OCI-LY7 (cell line): ENCODE data around the gene TAOK2. TPM values are rescaled to one million over a fixed set of nuclear protein-coding genes. Genes with fewer than 3 reads are reported as not detected.
A peak's percentile ranks its signal among the peaks of the same experiment; 100 is the strongest.
"Not testable (repeated sequence)": the region's sequence is repeated elsewhere in the genome, so short reads cannot be mapped to it uniquely, and the experiment has no call there.

Source experiments
- BruUV-seq: library from RNA; stranded (reverse); fragments of 400-500 nt; replicated peaks from 2 replicates; lab custom pipeline; 2021; lab: Mats Ljungman, UMichigan
- CTCF ChIA-PET: fragments of 300-600 bp; sonication (Branson Sonifier 250); formaldehyde crosslinking; loops from one replicate; lab custom pipeline; 2022; ENCODE audit warnings: antibody characterized with exemption; ENCODE audit not compliant: unreplicated experiment; lab: Charles Lee
- POLR2A ChIA-PET: fragments of 300-600 bp; sonication (Branson Sonifier 250); formaldehyde crosslinking; loops from one replicate; lab custom pipeline; 2022; ENCODE audit warnings: antibody characterized with exemption; lab: Charles Lee
- DNase-seq: peaks from one replicate; pipeline ENCODE4 v3.0.0-alpha.2; 2015; ENCODE audit warnings: low spot score
- H2AFZ ChIP-seq: fragments of 200-600 bp; sonication (generic), shearing (Covaris generic); 2 replicates; pipeline ENCODE4 v1.6.1; 2014; ENCODE audit warnings: mild to moderate bottlenecking, antibody characterized with exemption, low read length, moderate library complexity
- H3K27ac ChIP-seq: fragments of 200-600 bp; sonication (generic); 2 replicates; pipeline ENCODE4 v1.5.1; 2014; ENCODE audit warnings: mixed run types, low read depth, mild to moderate bottlenecking, moderate library complexity, low read length, inconsistent platforms; ENCODE audit not compliant: poor library complexity, severe bottlenecking
- H3K36me3 ChIP-seq: fragments of 200-600 bp; sonication (generic); 2 replicates; pipeline ENCODE4 v1.6.1; 2014; ENCODE audit warnings: mild to moderate bottlenecking, antibody characterized with exemption, low read length, moderate library complexity, mixed read lengths; ENCODE audit not compliant: insufficient read depth
- H3K4me1 ChIP-seq: fragments of 200-600 bp; sonication (generic); 2 replicates; pipeline ENCODE4 v1.5.1; 2014; ENCODE audit warnings: mild to moderate bottlenecking, low read length; ENCODE audit not compliant: insufficient read depth, poor library complexity, severe bottlenecking
- H3K4me2 ChIP-seq: fragments of 200-600 bp; sonication (generic); 2 replicates; pipeline ENCODE4 v1.6.1; 2014; ENCODE audit warnings: mild to moderate bottlenecking, low read length
- H3K4me3 ChIP-seq: fragments of 200-600 bp; sonication (generic); 2 replicates; pipeline ENCODE4 v1.5.1; 2014; ENCODE audit warnings: mild to moderate bottlenecking, low read depth, low read length; ENCODE audit not compliant: poor library complexity, severe bottlenecking
- H3K79me2 ChIP-seq: fragments of 200-600 bp; sonication (generic); 2 replicates; pipeline ENCODE4 v1.6.1; 2016; ENCODE audit warnings: low read depth, mild to moderate bottlenecking, low read length, moderate library complexity, mixed read lengths; ENCODE audit not compliant: insufficient read depth
- H3K9me2 ChIP-seq: fragments of 200-600 bp; sonication (generic); 2 replicates; pipeline ENCODE4 v1.6.1; 2016; ENCODE audit warnings: mild to moderate bottlenecking, low read length, mixed read lengths; ENCODE audit not compliant: insufficient read depth
- H3K9me3 ChIP-seq: fragments of 200-600 bp; sonication (generic); 2 replicates; pipeline ENCODE4 v1.6.1; 2014; ENCODE audit warnings: mild to moderate bottlenecking, mixed run types, low read length, mixed read lengths
- H4K20me1 ChIP-seq: fragments of 200-600 bp; sonication (generic); 2 replicates; pipeline ENCODE4 v1.6.1; 2014; ENCODE audit warnings: mild to moderate bottlenecking, antibody characterized with exemption, low read length, moderate library complexity, mixed read lengths; ENCODE audit not compliant: insufficient read depth
- EZH2phosphoT487 ChIP-seq: fragments of 200-600 bp; sonication (generic); IDR thresholded peaks from 2 replicates; pipeline ENCODE4 v1.6.1; 2018; ENCODE audit warnings: low read depth, borderline replicate concordance, mild to moderate bottlenecking, mixed run types, antibody characterized with exemption, low read length, moderate library complexity, mixed read lengths
- intact Hi-C: fragments of 100-400 bp; cut with micrococcal nuclease; formaldehyde crosslinking; loops from one replicate; pipeline ENCODE4 v1.10.0; 2022; ENCODE audit not compliant: unreplicated experiment
- total RNA-seq, 2 experiments: library from RNA; depleted of rRNA in 1 of 2; stranded (reverse); fragments of >200 nt in 1 of 2; shearing (Covaris generic) in 1 of 2; gene quantifications; 2 replicates each; pipeline ENCODE4 v1.2.3, GENCODE V29; 2014 to 2022
- TF ChIP-seq, protein P1 (sequence below): fragments of 200-600 bp; sonication (generic); conservative IDR thresholded peaks from 2 replicates; pipeline ENCODE4 v1.5.1; 2014; ENCODE audit warnings: mild to moderate bottlenecking, antibody characterized with exemption, low read length, moderate library complexity, mixed read lengths

The TAOK2 gene
- total RNA-seq, 2 experiments from 2014 or later, result 31.7 to 45.0 TPM

DNA sequence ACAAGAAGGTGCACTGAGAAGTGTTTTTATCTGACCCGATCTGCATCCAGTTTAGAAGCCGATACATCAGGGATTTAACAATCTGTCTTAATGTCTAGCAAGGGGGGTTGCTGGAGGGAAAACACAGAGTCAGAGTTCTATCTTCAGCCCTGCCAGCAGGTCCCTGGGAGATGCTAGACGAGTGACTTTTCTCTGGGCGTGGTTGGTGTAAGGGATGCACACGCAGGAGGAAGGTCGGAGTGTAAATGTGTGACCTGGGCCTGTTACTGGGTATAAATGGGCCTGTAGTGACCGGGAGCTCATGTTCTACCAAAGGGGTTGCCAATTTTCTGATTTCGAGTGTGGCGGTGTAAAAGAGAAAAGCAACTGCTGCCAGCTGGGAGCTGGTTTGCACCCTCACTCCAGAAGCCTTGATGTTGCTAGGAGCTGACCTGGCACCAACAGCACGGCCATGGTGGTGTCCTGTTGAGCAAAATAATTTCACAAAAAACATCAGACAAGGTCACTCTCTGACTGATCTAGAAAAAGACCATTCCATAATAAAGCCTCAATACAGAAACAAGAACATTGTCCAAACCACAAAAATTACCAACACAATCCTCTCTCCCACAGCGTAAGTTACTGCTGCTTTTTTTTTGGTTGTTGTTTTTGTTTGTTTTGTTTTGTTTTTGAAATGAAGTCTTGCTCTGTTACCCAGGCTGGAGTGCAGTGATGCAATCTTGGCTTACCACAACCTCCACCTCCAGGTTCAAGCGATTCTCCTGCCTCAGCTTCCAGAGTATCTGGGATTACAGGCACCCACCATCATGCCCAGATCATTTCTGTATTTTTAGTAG is 46.4 kb upstream of the TAOK2 start:
- H4K20me1 ChIP-seq, result 0 out of 2 replicates have a peak, but pooled peaks cover 4% of the 10 kb centered on the region
- H3K79me2 ChIP-seq, result peaks cover 15% of the 10 kb centered on the region; the same call in 1 of the 2 replicates
- H3K27ac ChIP-seq, result no peak overlapping the region
- peak overlapping the region; percentile 96 for H3K4me2 ChIP-seq
- intact Hi-C loops, result loop anchor here (2.0 kb wide), 1 partner anchor 70 kb away; the partner anchor contains the start of gene INO80E
- DNase-seq, result no peak
- TF ChIP-seq, protein P1, sequence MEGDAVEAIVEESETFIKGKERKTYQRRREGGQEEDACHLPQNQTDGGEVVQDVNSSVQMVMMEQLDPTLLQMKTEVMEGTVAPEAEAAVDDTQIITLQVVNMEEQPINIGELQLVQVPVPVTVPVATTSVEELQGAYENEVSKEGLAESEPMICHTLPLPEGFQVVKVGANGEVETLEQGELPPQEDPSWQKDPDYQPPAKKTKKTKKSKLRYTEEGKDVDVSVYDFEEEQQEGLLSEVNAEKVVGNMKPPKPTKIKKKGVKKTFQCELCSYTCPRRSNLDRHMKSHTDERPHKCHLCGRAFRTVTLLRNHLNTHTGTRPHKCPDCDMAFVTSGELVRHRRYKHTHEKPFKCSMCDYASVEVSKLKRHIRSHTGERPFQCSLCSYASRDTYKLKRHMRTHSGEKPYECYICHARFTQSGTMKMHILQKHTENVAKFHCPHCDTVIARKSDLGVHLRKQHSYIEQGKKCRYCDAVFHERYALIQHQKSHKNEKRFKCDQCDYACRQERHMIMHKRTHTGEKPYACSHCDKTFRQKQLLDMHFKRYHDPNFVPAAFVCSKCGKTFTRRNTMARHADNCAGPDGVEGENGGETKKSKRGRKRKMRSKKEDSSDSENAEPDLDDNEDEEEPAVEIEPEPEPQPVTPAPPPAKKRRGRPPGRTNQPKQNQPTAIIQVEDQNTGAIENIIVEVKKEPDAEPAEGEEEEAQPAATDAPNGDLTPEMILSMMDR, result no peak
- no peak for TF ChIP-seq EZH2phosphoT487
- BruUV-seq, result TSS peak; percentile 72
- H3K36me3 ChIP-seq, result 0 out of 2 replicates have a peak, but pooled peaks cover 5% of the 10 kb centered on the region
- no peaks in the 10 kb centered on the region for H3K9me3 ChIP-seq
- H2AFZ ChIP-seq, result no peak overlapping the region
- H3K4me1 ChIP-seq, result peaks cover 25% of the 10 kb centered on the region
- H3K4me3 ChIP-seq, result peak overlapping the region; percentile 91
- POLR2A ChIA-PET, result interaction anchor here (0.7 to 2.8 kb wide), 10 partner anchors 8 to 248 kb away, joined by 3 to 17 read pairs (median 5); partner anchors contain the start of genes QPRT, TAOK2 and TMEM219
- CTCF ChIA-PET, result interaction anchor here (0.7 kb wide), 1 partner anchor 46 kb away, joined by 4 read pairs; the partner anchor contains the start of gene TAOK2
- H3K9me2 ChIP-seq, result no peaks in the 10 kb centered on the region

DNA sequence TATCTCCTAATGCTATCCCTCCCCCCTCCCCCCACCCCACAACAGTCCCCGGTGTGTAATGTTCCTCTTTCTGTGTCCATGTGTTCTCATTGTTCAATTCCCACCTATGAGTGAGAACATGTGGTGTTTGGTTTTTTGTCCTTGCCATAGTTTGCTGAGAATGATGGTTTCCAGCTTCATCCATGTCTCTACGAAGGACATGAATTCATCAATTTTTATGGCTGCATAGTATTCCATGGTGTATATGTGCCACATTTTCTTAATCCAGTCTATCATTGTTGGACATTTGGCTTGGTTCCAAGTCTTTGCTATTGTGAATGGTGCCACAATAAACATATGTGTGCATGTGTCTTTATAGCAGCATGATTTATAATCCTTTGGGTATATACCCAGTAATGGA is 41.9 kb upstream of the TAOK2 start:
- H3K27ac ChIP-seq, CTCF ChIA-PET, POLR2A ChIA-PET, intact Hi-C loops, H3K79me2 ChIP-seq, DNase-seq, H3K4me3 ChIP-seq, H3K4me2 ChIP-seq, H3K9me2 ChIP-seq, BruUV-seq, H2AFZ ChIP-seq, H3K9me3 ChIP-seq, H3K36me3 ChIP-seq, H3K4me1 ChIP-seq, H4K20me1 ChIP-seq: not testable (repeated sequence)

DNA sequence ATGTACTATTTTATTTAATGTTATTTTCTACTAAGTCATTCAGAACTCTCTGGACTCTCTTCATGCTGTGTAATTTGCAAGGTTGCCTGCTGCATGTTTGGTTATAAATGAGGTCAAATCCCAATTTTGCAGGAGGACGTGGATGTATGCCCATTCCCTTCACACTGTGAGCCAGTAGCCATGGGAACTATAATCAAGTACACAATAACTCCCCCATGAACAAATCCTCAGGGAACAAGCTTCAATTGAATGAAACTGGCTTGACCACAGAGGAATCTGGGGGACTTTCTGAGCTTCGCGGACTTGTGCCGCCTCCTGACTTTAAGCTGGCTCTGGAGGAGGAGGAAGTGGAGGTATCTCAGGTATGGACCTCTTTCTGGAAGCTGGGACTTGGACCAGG is 33.0 kb upstream of the TAOK2 start:
- Histone ChIP-seq H3K27ac (no peak overlapping the region), H3K4me2 (no peak overlapping the region), H3K79me2 (no peaks in the 10 kb centered on the region), H3K9me2 (no peaks in the 10 kb centered on the region), H4K20me1 (no peaks in the 10 kb centered on the region), H2AFZ (no peak overlapping the region), H3K4me3 (no peak overlapping the region), H3K9me3 (peaks cover 6% of the 10 kb centered on the region; the same call in 1 of the 2 replicates), H3K4me1 (no peaks in the 10 kb centered on the region), H3K36me3 (no peaks in the 10 kb centered on the region)
- intact Hi-C loops, result no loop called here
- CTCF ChIA-PET, result no interaction called here
- POLR2A ChIA-PET, result interaction anchor here (1.1 to 1.3 kb wide), 2 partner anchors 14 to 21 kb away, joined by 3 to 4 read pairs; partner anchors contain the start of gene TMEM219
- no TSS peak for BruUV-seq
- no peak for DNase-seq
- TF ChIP-seq, protein P1, result no peak
- TF ChIP-seq EZH2phosphoT487, result no peak
